HG03139 (cell line): ENCODE data around the gene ETF1.

Experiments used
- ATAC-seq: cut with Tn5 transposase; IDR thresholded peaks from one replicate; pipeline ENCODE4 v1.9.1; 2021; ENCODE audit not compliant: unreplicated experiment

The ETF1 gene

GRCh38 chr5:138563340-138564118 lies 20.5 kb upstream of the ETF1 start:
- ATAC-seq: no peak

GRCh38 chr5:138560971-138561370 lies 17.9 kb upstream of the ETF1 start:
- no peak for ATAC-seq

GRCh38 chr5:138559937-138560336 lies 16.9 kb upstream of the ETF1 start:
- no peak for ATAC-seq

- no peak for ATAC-seq
Observed at GRCh38 chr5:138557677-138558076, 14.6 kb upstream of the ETF1 start.

GRCh38 chr5:138554143-138554542 lies 11.1 kb upstream of the ETF1 start:
- no peak for ATAC-seq

- no peak for ATAC-seq
Observed at GRCh38 chr5:138553437-138554095, 10.5 kb upstream of the ETF1 start.

- ATAC-seq: no peak
Observed at GRCh38 chr5:138552657-138553056, 9.6 kb upstream of the ETF1 start.

- no peak for ATAC-seq
Observed at GRCh38 chr5:138549414-138549813, 6.4 kb upstream of the ETF1 start.

GRCh38 chr5:138545919-138546562 lies 3.0 kb upstream of the ETF1 start:
- ATAC-seq: no peak

- no peak for ATAC-seq
Observed at GRCh38 chr5:138544181-138545134, 1.4 kb upstream of the ETF1 start.

GRCh38 chr5:138543730-138544104 lies 681 bp upstream of the ETF1 start:
- peak; percentile 36 for ATAC-seq

GRCh38 chr5:138542180-138542955 lies 668 bp downstream of the ETF1 start:
- no peak for ATAC-seq

GRCh38 chr5:138541511-138542179 lies 1.4 kb downstream of the ETF1 start:
- no peak for ATAC-seq

GRCh38 chr5:138539791-138540190 lies 3.2 kb downstream of the ETF1 start:
- ATAC-seq: no peak

- no peak for ATAC-seq
Observed at GRCh38 chr5:138538943-138539627, 4.0 kb downstream of the ETF1 start.

GRCh38 chr5:138536665-138537315 lies 6.2 kb downstream of the ETF1 start:
- no peak for ATAC-seq

GRCh38 chr5:138536215-138536614 lies 6.8 kb downstream of the ETF1 start:
- no peak for ATAC-seq
